ENCODE measurements around the gene WASF2.
"Not testable (repeated sequence)": the region's sequence is repeated elsewhere in the genome, so short reads cannot be mapped to it uniquely, and the experiment has no call there.

Gene WASF2

GRCh38 chr1:27458521-27458920 is 31.4 kb downstream of the WASF2 start:
- not testable (repeated sequence) for DNase-seq (ENCODE audit: low read depth in 2 of 3, low spot score in 1 of 3)

- DNase-seq (ENCODE audit: low read depth in 2 of 3, low spot score in 1 of 3), result no peak
Measured at GRCh38 chr1:27455139-27455811, 34.7 kb downstream of the WASF2 start.

GRCh38 chr1:27454610-27455009 is 35.4 kb downstream of the WASF2 start:
- DNase-seq (ENCODE audit: low read depth in 2 of 3, low spot score in 1 of 3), result no peak

GRCh38 chr1:27451343-27451742 is 38.6 kb downstream of the WASF2 start:
- no peak for DNase-seq (ENCODE audit: low read depth in 2 of 3, low spot score in 1 of 3)

GRCh38 chr1:27448982-27449381 is 41.0 kb downstream of the WASF2 start:
- DNase-seq (ENCODE audit: low read depth in 2 of 3, low spot score in 1 of 3), result no peak

GRCh38 chr1:27447883-27448282 is 42.1 kb downstream of the WASF2 start:
- no peak for DNase-seq (ENCODE audit: low read depth in 2 of 3, low spot score in 1 of 3)

- no peak for DNase-seq (ENCODE audit: low read depth in 2 of 3, low spot score in 1 of 3)
Measured at GRCh38 chr1:27447399-27447798, 42.6 kb downstream of the WASF2 start.

- DNase-seq (ENCODE audit: low read depth in 2 of 3, low spot score in 1 of 3), result no peak
Measured at GRCh38 chr1:27446496-27447020, 43.4 kb downstream of the WASF2 start.

- no peak for DNase-seq (ENCODE audit: low read depth in 2 of 3, low spot score in 1 of 3)
Measured at GRCh38 chr1:27445177-27445936, 44.6 kb downstream of the WASF2 start.

GRCh38 chr1:27444632-27445031 is 45.3 kb downstream of the WASF2 start:
- no peak for DNase-seq (ENCODE audit: low read depth in 2 of 3, low spot score in 1 of 3)

- no peak for DNase-seq (ENCODE audit: low read depth in 2 of 3, low spot score in 1 of 3)
Measured at GRCh38 chr1:27439150-27439549, 50.8 kb downstream of the WASF2 start.

- DNase-seq (ENCODE audit: low read depth in 2 of 3, low spot score in 1 of 3), result no peak
Measured at GRCh38 chr1:27438621-27439061, 51.3 kb downstream of the WASF2 start.

- DNase-seq (ENCODE audit: low read depth in 2 of 3, low spot score in 1 of 3), result no peak
Measured at GRCh38 chr1:27436204-27437159, 53.5 kb downstream of the WASF2 start.

GRCh38 chr1:27435566-27436203 is 54.3 kb downstream of the WASF2 start:
- DNase-seq (ENCODE audit: low read depth in 2 of 3, low spot score in 1 of 3), result no peak

- DNase-seq (ENCODE audit: low read depth in 2 of 3, low spot score in 1 of 3), result no peak
Measured at GRCh38 chr1:27433706-27434105, 56.3 kb downstream of the WASF2 start.

GRCh38 chr1:27432725-27433124 is 57.2 kb downstream of the WASF2 start:
- not testable (repeated sequence) for DNase-seq (ENCODE audit: low read depth in 2 of 3, low spot score in 1 of 3)

- no peak for DNase-seq (ENCODE audit: low read depth in 2 of 3, low spot score in 1 of 3)
Measured at GRCh38 chr1:27431601-27431940, 58.4 kb downstream of the WASF2 start.

- no peak for DNase-seq (ENCODE audit: low read depth in 2 of 3, low spot score in 1 of 3)
Measured at GRCh38 chr1:27430903-27431600, 58.9 kb downstream of the WASF2 start.

GRCh38 chr1:27429029-27429425 is 60.9 kb downstream of the WASF2 start:
- no peak for DNase-seq (ENCODE audit: low read depth in 2 of 3, low spot score in 1 of 3)

GRCh38 chr1:27428316-27429028 is 61.5 kb downstream of the WASF2 start:
- peak in 1 of 3 donors; percentile 20 for DNase-seq (ENCODE audit: low read depth in 2 of 3, low spot score in 1 of 3)
